H9 (cell line): ENCODE data around the gene ASTN2. TPM values are rescaled to one million over a fixed set of nuclear protein-coding genes. Genes with fewer than 3 reads are reported as not detected.
A peak's percentile ranks its signal among the peaks of the same experiment; 100 is the strongest.

Experiments
- DNase-seq: peaks from one replicate; pipeline ENCODE4 v3.0.0-alpha.2; 2017
- H2AFZ ChIP-seq: one replicate; pipeline ENCODE4 v1.6.1; 2013; ENCODE audit warnings: mild to moderate bottlenecking, low read length, control low read depth, moderate library complexity
- H2AK5ac ChIP-seq: 2 replicates; pipeline ENCODE4 v1.6.1; 2013; ENCODE audit warnings: low read length, control low read depth, mixed read lengths; ENCODE audit not compliant: insufficient read length
- H2BK120ac ChIP-seq: one replicate; pipeline ENCODE4 v1.6.1; 2013; ENCODE audit warnings: low read depth, mild to moderate bottlenecking, low read length, control low read depth, inconsistent platforms; ENCODE audit not compliant: poor library complexity, severe bottlenecking
- H2BK12ac ChIP-seq: 2 replicates; pipeline ENCODE4 v1.6.1; 2013; ENCODE audit warnings: low read length, control low read depth, mixed read lengths, low read depth; ENCODE audit not compliant: insufficient read length
- H2BK15ac ChIP-seq: 2 replicates; pipeline ENCODE4 v1.6.1; 2013; ENCODE audit warnings: low read depth, low read length, control low read depth
- H2BK20ac ChIP-seq: one replicate; pipeline ENCODE4 v1.6.1; 2013; ENCODE audit warnings: low read depth, mild to moderate bottlenecking, low read length, control low read depth, inconsistent platforms; ENCODE audit not compliant: poor library complexity, severe bottlenecking
- H2BK5ac ChIP-seq: 2 replicates; pipeline ENCODE4 v1.6.1; 2013; ENCODE audit warnings: low read length, control low read depth, mixed read lengths; ENCODE audit not compliant: insufficient read length
- H3K14ac ChIP-seq: 2 replicates; pipeline ENCODE4 v1.6.1; 2013; ENCODE audit warnings: low read length, control low read depth; ENCODE audit not compliant: insufficient read depth
- H3K18ac ChIP-seq: 2 replicates; pipeline ENCODE4 v1.6.1; 2013; ENCODE audit warnings: low read depth, mild to moderate bottlenecking, mixed read lengths, low read length, control low read depth; ENCODE audit not compliant: insufficient read length
- H3K23ac ChIP-seq: 2 replicates; pipeline ENCODE4 v1.6.1; 2013; ENCODE audit warnings: low read length, control low read depth, mixed read lengths, low read depth; ENCODE audit not compliant: insufficient read length
- H3K23me2 ChIP-seq: 2 replicates; pipeline ENCODE4 v1.6.1; 2013; ENCODE audit warnings: low read depth, mild to moderate bottlenecking, mixed read lengths, low read length, control low read depth; ENCODE audit not compliant: insufficient read length, poor library complexity, severe bottlenecking
- H3K27ac ChIP-seq: 2 replicates; pipeline ENCODE4 v1.5.1; 2013; ENCODE audit warnings: low read length, control low read depth, mixed read lengths, low read depth; ENCODE audit not compliant: insufficient read length
- H3K27me3 ChIP-seq: 2 replicates; pipeline ENCODE4 v1.6.1; 2013; ENCODE audit warnings: low read length, control low read depth, inconsistent platforms; ENCODE audit not compliant: insufficient read depth
- H3K4ac ChIP-seq: 2 replicates; pipeline ENCODE4 v1.6.1; 2013; ENCODE audit warnings: low read depth, mild to moderate bottlenecking, control low read depth, inconsistent platforms, low read length, moderate library complexity
- H3K4me1 ChIP-seq: 2 replicates; pipeline ENCODE4 v1.6.1; 2013; ENCODE audit warnings: low read length, control low read depth, inconsistent platforms; ENCODE audit not compliant: insufficient read depth
- H3K4me2 ChIP-seq: 2 replicates; pipeline ENCODE4 v1.6.1; 2013; ENCODE audit warnings: low read length, control low read depth, mixed read lengths; ENCODE audit not compliant: insufficient read length, insufficient read depth
- H3K56ac ChIP-seq: 2 replicates; pipeline ENCODE4 v1.6.1; 2013; ENCODE audit warnings: low read depth, mild to moderate bottlenecking, mixed read lengths, low read length, control low read depth; ENCODE audit not compliant: insufficient read length
- H3K79me1 ChIP-seq: 2 replicates; pipeline ENCODE4 v1.6.1; 2013; ENCODE audit warnings: low read depth, mild to moderate bottlenecking, moderate library complexity, low read length, control low read depth, inconsistent platforms; ENCODE audit not compliant: insufficient read depth, poor library complexity, severe bottlenecking
- H3K79me2 ChIP-seq: 2 replicates; pipeline ENCODE4 v1.6.1; 2013; ENCODE audit warnings: low read length, control low read depth, inconsistent platforms; ENCODE audit not compliant: insufficient read depth
- H3K9ac ChIP-seq: 2 replicates; pipeline ENCODE4 v1.6.1; 2013; ENCODE audit warnings: low read length, control low read depth, mixed read lengths; ENCODE audit not compliant: insufficient read length; ENCODE audit errors: extremely low read depth
- H3K9me3 ChIP-seq: one replicate; pipeline ENCODE4 v1.6.1; 2013; ENCODE audit warnings: low read depth, low read length, inconsistent platforms; ENCODE audit not compliant: control insufficient read depth
- H3T11ph ChIP-seq: one replicate; pipeline ENCODE4 v1.6.1; 2013; ENCODE audit warnings: mild to moderate bottlenecking, low read length, control low read depth, inconsistent platforms
- H4K20me1 ChIP-seq: one replicate; pipeline ENCODE4 v1.6.1; 2013; ENCODE audit not compliant: control insufficient read depth, insufficient read length, insufficient read depth
- H4K5ac ChIP-seq: 2 replicates; pipeline ENCODE4 v1.6.1; 2013; ENCODE audit warnings: low read depth, mild to moderate bottlenecking, mixed read lengths, low read length, control low read depth; ENCODE audit not compliant: insufficient read length
- H4K8ac ChIP-seq: replicated peaks from 2 replicates; pipeline ENCODE4 v1.6.1; 2013; ENCODE audit warnings: low read length, control low read depth, mixed read lengths, low read depth; ENCODE audit not compliant: insufficient read length
- H4K91ac ChIP-seq: 2 replicates; pipeline ENCODE4 v1.6.1; 2013; ENCODE audit warnings: low read depth, mild to moderate bottlenecking, moderate library complexity, mixed read lengths, low read length, control low read depth; ENCODE audit not compliant: insufficient read length
- H3K27ac Mint-ChIP-seq, 3 experiments: 2 replicates in 2 of 3; 3 replicates in 1 of 3; pipeline ENCODE4 v1.8.0; 2020 to 2021; ENCODE audit warnings: mixed read lengths in 3 of 3, mild to moderate bottlenecking in 1 of 3, moderate library complexity in 1 of 3
- H3K27me3 Mint-ChIP-seq: 2 replicates; pipeline ENCODE4 v1.8.0; 2021; ENCODE audit warnings: low read depth, mild to moderate bottlenecking, moderate library complexity, mixed read lengths
- H3K36me3 Mint-ChIP-seq, 3 experiments: 2 replicates in 2 of 3; 3 replicates in 1 of 3; pipeline ENCODE4 v1.8.0; 2020 to 2021; ENCODE audit warnings: low read depth in 3 of 3, mixed read lengths in 3 of 3; ENCODE audit not compliant: insufficient read depth in 1 of 3
- H3K4me1 Mint-ChIP-seq, 2 experiments: 2 replicates each; pipeline ENCODE4 v1.8.0; 2020; ENCODE audit warnings: mixed read lengths in 2 of 2
- H3K4me3 Mint-ChIP-seq, 2 experiments: 2 replicates in 1 of 2; 3 replicates in 1 of 2; pipeline ENCODE4 v1.8.0; 2020 to 2021; ENCODE audit warnings: mild to moderate bottlenecking in 2 of 2, mixed read lengths in 2 of 2, moderate library complexity in 1 of 2
- H3K9me3 Mint-ChIP-seq, 2 experiments: 2 replicates in 1 of 2; 3 replicates in 1 of 2; pipeline ENCODE4 v1.8.0; 2020; ENCODE audit warnings: mild to moderate bottlenecking in 2 of 2, mixed read lengths in 2 of 2, moderate library complexity in 1 of 2
- WGBS: extraction: QIAGEN DNeasy Blood & Tissue Kit; methylation state at CpG from one replicate; pipeline ENCODE4 v1.1.7; 2013; ENCODE audit warnings: missing lambda C conversion rate, low lambda C conversion rate, mixed read lengths; ENCODE audit not compliant: insufficient read length; ENCODE audit errors: extremely low coverage; 5-methylcytosine and 5-hydroxymethylcytosine counted together
- total RNA-seq: library from RNA; stranded (reverse); gene quantifications from 2 replicates; pipeline ENCODE4 v1.2.1, GENCODE V29; 2021
- TF ChIP-seq, protein P1 (sequence below): fragments of 200-600 bp; sonication (generic); conservative IDR thresholded peaks from 3 replicates; pipeline ENCODE4 v1.8.0; 2021; ENCODE audit warnings: antibody characterized with exemption, mild to moderate bottlenecking

The ASTN2 gene
- total RNA-seq, 1 experiment from 2014 or later: 9.7 TPM

GRCh38 chr9:116467740-116468351 is 947.0 kb downstream of the ASTN2 start:
- no peak overlapping the region for H2BK120ac ChIP-seq
- H3K4me1 ChIP-seq: peaks cover 6% of the 10 kb centered on the region; the same call in 1 of the 2 replicates
- no peaks in the 10 kb centered on the region for H3K23me2 ChIP-seq
- no peaks in the 10 kb centered on the region for H3K79me1 ChIP-seq
- H3K18ac ChIP-seq: no peak overlapping the region
- DNase-seq: no peak
- no peak overlapping the region for H3K14ac ChIP-seq
- no peak overlapping the region for H2BK20ac ChIP-seq
- H3K23ac ChIP-seq: no peak overlapping the region
- no peak overlapping the region for H2BK15ac ChIP-seq
- H3K27me3 Mint-ChIP-seq: no peaks in the 10 kb centered on the region
- H3K4ac ChIP-seq: no peak overlapping the region
- H3K27ac Mint-ChIP-seq: no peak overlapping the region
- H4K8ac ChIP-seq: no peak overlapping the region
- H3K9ac ChIP-seq: no peak overlapping the region
- no peak overlapping the region for H3T11ph ChIP-seq
- no peak overlapping the region for H3K56ac ChIP-seq
- no peaks in the 10 kb centered on the region for H3K27me3 ChIP-seq
- H3K36me3 Mint-ChIP-seq: no peaks in the 10 kb centered on the region; a peak in 1 of 7 replicates
- peak overlapping the region; percentile 30 for H2AK5ac ChIP-seq
- H3K9me3 ChIP-seq: no peaks in the 10 kb centered on the region
- H4K20me1 ChIP-seq: no peaks in the 10 kb centered on the region
- WGBS: no CpG with 5 or more reads among the region's 3 CpGs
- H4K5ac ChIP-seq: no peak overlapping the region
- H3K9me3 Mint-ChIP-seq: no peaks in the 10 kb centered on the region
- no peak overlapping the region for H3K4me2 ChIP-seq
- H2AFZ ChIP-seq: no peak overlapping the region
- H2BK5ac ChIP-seq: no peak overlapping the region
- no peak overlapping the region for H2BK12ac ChIP-seq
- no peak overlapping the region for H3K4me3 Mint-ChIP-seq
- H3K79me2 ChIP-seq: no peaks in the 10 kb centered on the region
- H4K91ac ChIP-seq: no peak overlapping the region
- TF ChIP-seq, protein P1, sequence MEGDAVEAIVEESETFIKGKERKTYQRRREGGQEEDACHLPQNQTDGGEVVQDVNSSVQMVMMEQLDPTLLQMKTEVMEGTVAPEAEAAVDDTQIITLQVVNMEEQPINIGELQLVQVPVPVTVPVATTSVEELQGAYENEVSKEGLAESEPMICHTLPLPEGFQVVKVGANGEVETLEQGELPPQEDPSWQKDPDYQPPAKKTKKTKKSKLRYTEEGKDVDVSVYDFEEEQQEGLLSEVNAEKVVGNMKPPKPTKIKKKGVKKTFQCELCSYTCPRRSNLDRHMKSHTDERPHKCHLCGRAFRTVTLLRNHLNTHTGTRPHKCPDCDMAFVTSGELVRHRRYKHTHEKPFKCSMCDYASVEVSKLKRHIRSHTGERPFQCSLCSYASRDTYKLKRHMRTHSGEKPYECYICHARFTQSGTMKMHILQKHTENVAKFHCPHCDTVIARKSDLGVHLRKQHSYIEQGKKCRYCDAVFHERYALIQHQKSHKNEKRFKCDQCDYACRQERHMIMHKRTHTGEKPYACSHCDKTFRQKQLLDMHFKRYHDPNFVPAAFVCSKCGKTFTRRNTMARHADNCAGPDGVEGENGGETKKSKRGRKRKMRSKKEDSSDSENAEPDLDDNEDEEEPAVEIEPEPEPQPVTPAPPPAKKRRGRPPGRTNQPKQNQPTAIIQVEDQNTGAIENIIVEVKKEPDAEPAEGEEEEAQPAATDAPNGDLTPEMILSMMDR: no peak
- no peak overlapping the region for H3K27ac ChIP-seq
- H3K4me1 Mint-ChIP-seq: peaks cover 62 to 63% of the 10 kb centered on the region in 2 experiments
